ENCODE measurements around the gene THAP4. TPM values are rescaled to one million over a fixed set of nuclear protein-coding genes. Genes with fewer than 3 reads are reported as not detected.

THAP4 gene
- total and polyA plus RNA-seq, 2 experiments from 2014 or later, result 82.0 to 101 TPM

DNA sequence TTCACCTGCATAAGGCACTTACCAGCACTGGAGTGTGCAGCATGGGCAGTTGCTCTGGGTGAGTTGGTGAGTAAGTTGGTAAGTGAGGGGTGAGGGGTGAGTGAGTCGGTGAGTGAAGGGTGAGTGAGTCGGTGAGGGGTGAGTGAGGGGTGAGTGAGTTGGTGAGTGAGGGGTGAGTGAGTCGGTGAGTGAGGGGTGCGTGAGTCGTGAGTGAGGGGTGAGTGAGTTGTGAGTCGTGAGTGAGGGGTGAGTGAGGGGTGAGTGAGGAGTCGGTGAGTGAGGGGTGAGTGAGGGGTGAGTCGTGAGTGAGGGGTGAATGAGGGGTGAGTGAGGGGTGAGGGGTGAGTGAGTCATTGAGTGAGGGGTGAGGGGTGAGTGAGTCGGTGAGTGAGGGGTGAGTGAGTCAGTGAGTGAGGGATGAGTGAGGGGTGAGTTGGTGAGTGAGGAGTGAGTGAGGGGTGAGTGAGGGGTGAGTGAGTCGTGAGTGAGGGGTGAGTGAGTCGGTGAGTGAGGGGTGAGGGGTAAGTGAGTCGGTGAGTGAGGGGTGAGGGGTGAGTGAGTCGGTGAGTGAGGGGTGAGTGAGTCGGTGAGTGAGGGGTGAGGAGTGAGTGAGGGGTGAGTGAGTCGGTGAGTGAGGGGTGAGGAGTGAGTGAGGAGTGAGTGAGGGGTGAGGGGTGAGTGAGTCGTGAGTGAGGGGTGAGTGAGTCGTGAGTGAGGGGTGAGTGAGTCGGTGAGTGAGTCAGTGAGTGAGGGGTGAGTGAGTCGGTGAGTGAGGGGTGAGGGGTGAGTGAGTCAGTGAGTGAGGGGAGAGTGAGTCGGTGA, 17.1 kb downstream of the THAP4 start:
- Histone ChIP-seq H3K27ac (no peak overlapping the region), H3K36me3 (no peaks in the 10 kb centered on the region), H3K4me1 (ENCODE audit: low read depth) (no peaks in the 10 kb centered on the region), H3K27me3 (no peaks in the 10 kb centered on the region), H3K4me3 (no peak overlapping the region), H3K9me3 (ENCODE audit: low read depth) (no peaks in the 10 kb centered on the region)
- TF ChIP-seq CTCF (IDR thresholded peaks at IDR 0.05; ENCODE audit: low read depth, low read length), result no peak
- DNase-seq (ENCODE audit: low read depth in 1 of 2, low spot score in 1 of 2), result no peak

DNA sequence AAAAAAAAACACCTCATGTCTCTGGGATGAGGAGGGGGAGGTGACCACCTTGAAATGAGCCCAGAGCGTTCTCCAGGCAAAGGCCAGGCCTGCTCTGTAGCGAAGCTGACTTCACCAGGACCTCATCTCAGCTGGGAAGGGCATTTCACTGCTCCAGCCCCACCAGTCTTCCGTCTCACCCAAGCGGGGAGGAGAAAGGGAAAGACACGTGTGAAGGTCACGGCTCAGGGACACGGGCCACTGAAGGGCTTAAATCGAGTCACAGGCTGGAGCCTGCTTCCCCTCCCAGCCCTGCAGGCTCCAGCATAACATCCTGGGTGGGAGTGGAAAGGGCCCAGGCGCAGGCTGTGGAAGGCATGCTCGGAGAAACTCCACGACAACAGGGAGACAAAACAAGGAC, 18.1 kb downstream of the THAP4 start:
- Histone ChIP-seq H3K4me3 (no peak overlapping the region), H3K4me1 (ENCODE audit: low read depth) (no peaks in the 10 kb centered on the region), H3K9me3 (ENCODE audit: low read depth) (no peaks in the 10 kb centered on the region), H3K36me3 (no peaks in the 10 kb centered on the region), H3K27ac (no peak overlapping the region), H3K27me3 (no peaks in the 10 kb centered on the region)
- no peak for TF ChIP-seq CTCF (IDR thresholded peaks at IDR 0.05; ENCODE audit: low read depth, low read length)
- DNase-seq (ENCODE audit: low read depth in 1 of 2, low spot score in 1 of 2), result no peak

DNA sequence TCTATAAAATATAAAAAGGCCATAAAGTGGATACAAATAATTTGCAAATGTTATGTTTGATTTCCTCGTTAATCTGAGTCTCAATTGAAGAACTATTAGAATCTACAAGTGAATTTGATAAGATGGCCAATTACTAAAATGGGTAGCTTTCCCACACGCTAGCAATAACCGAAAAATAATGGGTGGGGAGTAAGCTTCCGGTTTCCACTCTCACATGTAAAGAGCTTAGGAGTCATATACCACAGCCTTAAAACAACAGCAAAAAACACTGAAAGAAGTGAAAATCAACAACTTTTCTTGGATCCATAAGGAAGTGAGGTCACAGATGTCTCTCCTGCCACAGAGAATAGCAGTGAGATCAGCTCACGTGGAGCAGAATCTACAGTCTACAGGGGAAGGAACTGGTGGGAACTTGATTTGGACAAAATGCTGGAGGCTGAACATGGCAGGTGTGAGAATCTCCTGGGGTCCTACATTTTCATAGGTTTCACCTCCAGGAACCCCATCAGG, 18.6 kb downstream of the THAP4 start:
- no peaks in the 10 kb centered on the region for H3K4me1 ChIP-seq (ENCODE audit: low read depth)
- TF ChIP-seq CTCF (IDR thresholded peaks at IDR 0.05; ENCODE audit: low read depth, low read length), result no peak
- no peaks in the 10 kb centered on the region for H3K27me3 ChIP-seq
- H3K27ac ChIP-seq, result no peak overlapping the region
- no peak overlapping the region for H3K4me3 ChIP-seq
- DNase-seq (ENCODE audit: low read depth in 1 of 2, low spot score in 1 of 2), result no peak
- H3K36me3 ChIP-seq, result no peaks in the 10 kb centered on the region
- H3K9me3 ChIP-seq (ENCODE audit: low read depth), result no peaks in the 10 kb centered on the region

DNA sequence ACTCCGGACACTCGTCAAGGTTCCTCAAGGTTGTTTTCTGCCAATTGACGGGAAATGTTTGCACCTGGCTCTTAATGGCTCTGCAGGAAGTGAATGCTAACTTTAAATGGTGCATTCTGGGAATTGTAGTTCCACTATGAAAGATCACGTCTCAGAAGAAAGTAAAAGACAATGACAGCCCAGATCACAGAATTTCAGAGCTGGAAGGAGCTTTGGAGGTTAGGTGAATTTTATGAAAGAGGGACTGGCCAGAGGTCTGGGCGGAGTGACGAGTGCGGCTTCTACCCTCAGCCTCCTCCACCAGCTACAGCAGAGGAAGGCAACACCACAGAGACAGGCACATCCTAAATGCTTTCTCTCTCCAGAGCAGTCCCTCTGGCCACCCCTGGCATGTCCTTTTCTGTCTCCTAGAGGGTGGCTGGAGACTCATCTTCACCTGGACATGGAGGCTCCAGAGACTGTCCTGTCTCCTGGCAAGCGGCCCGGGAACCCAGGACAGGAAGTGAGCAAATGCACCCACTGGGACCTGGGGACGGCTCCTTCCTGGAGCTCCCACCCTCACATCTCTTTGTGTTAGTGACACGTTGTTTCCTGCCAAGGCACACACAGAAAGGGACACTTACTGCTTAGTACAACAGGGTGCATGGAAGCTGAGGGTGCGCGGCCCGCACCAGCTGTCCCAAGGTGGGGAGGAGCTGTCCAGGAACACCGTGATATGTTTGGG, 19.4 kb downstream of the THAP4 start:
- Histone ChIP-seq H3K27ac (peak overlapping the region; percentile 24), H3K9me3 (ENCODE audit: low read depth) (no peaks in the 10 kb centered on the region), H3K4me3 (peak overlapping the region; percentile 27), H3K36me3 (no peaks in the 10 kb centered on the region), H3K4me1 (ENCODE audit: low read depth) (no peaks in the 10 kb centered on the region), H3K27me3 (no peaks in the 10 kb centered on the region)
- peak; percentile 17 to 41 for DNase-seq (ENCODE audit: low read depth in 1 of 2, low spot score in 1 of 2)
- no peak for TF ChIP-seq CTCF (IDR thresholded peaks at IDR 0.05; ENCODE audit: low read depth, low read length)

- H3K27me3 ChIP-seq, result no peaks in the 10 kb centered on the region
- H3K4me1 ChIP-seq (ENCODE audit: low read depth), result no peaks in the 10 kb centered on the region
- no peaks in the 10 kb centered on the region for H3K9me3 ChIP-seq (ENCODE audit: low read depth)
- no peaks in the 10 kb centered on the region for H3K36me3 ChIP-seq
- no peak overlapping the region for H3K27ac ChIP-seq
- no peak for TF ChIP-seq CTCF (IDR thresholded peaks at IDR 0.05; ENCODE audit: low read depth, low read length)
- peak overlapping the region; percentile 27 for H3K4me3 ChIP-seq
- DNase-seq (ENCODE audit: low read depth in 1 of 2, low spot score in 1 of 2), result no peak
These were observed 20.5 kb downstream of the THAP4 start for GRCh38 chr2:241616168-241617125.

All from cardiac muscle cell (in vitro differentiated cells and primary cell).